ENCODE results near the gene CHD5. TPM values are rescaled to one million over a fixed set of nuclear protein-coding genes. Genes with fewer than 3 reads are reported as not detected.
A peak's percentile ranks its signal among the peaks of the same experiment; 100 is the strongest.

The CHD5 gene
- total and polyA plus RNA-seq, 2 of the 13 experiments (the other 11 are each of a cell fraction or from before 2014, with no cell fraction given) = 0.02 to 0.21 TPM

- TF ChIP-seq KLF15 (CRISPR knock-in tag; IDR thresholded peaks at IDR 0.05; ENCODE audit: borderline replicate concordance) = peak; percentile 68; the same call in 1 of the 2 replicates
- TF ChIP-seq PRMT3 (CRISPR knock-in tag; IDR thresholded peaks at IDR 0.05; ENCODE audit: borderline replicate concordance, low read depth) = peak; percentile 27; the same call in 1 of the 2 replicates
- peak; percentile 67; the same call in 1 of the 2 replicates for TF ChIP-seq ZNF639 (CRISPR knock-in tag; conservative IDR thresholded peaks at IDR 0.05)
- peak; percentile 80; the same call in 1 of the 2 replicates for TF ChIP-seq ZNF770 (CRISPR knock-in tag; IDR thresholded peaks at IDR 0.05)
- TF ChIP-seq ZBTB4 (CRISPR knock-in tag; IDR thresholded peaks at IDR 0.05; ENCODE audit: borderline replicate concordance) = no peak
- no peak for TF ChIP-seq MLLT10 (CRISPR knock-in tag; IDR thresholded peaks at IDR 0.05)
- TF ChIP-seq RAD51 (IDR thresholded peaks at IDR 0.05; ENCODE audit: borderline replicate concordance) = no peak
- peak; percentile 85 for TF ChIP-seq CREM (IDR thresholded peaks at IDR 0.05)
- no peak for TF ChIP-seq CREM (CRISPR knock-in tag; IDR thresholded peaks at IDR 0.05)
- TF ChIP-seq FLYWCH1 (CRISPR knock-in tag; IDR thresholded peaks at IDR 0.05) = 0 out of 2 replicates have a peak, but pooled peaks have one; percentile 84
- no peak; the same call in 1 of the 2 replicates for TF ChIP-seq ZNF44 (CRISPR knock-in tag; IDR thresholded peaks at IDR 0.05)
- TF ChIP-seq ZNF253 (CRISPR knock-in tag; IDR thresholded peaks at IDR 0.05; ENCODE audit: borderline replicate concordance) = peak; percentile 70; the same call in 1 of the 2 replicates
- no peak for TF ChIP-seq ATF6 (CRISPR knock-in tag; conservative IDR thresholded peaks at IDR 0.05)
- 0 out of 2 replicates have a peak, but pooled peaks have one; percentile 86 for TF ChIP-seq TBP (CRISPR knock-in tag; IDR thresholded peaks at IDR 0.05)
- TF ChIP-seq FOSL1 (CRISPR knock-in tag; IDR thresholded peaks at IDR 0.05; ENCODE audit: borderline replicate concordance) = peak; percentile 31; the same call in 1 of the 2 replicates
- peak; percentile 84; the same call in 1 of the 2 replicates for TF ChIP-seq ZNF749 (CRISPR knock-in tag; IDR thresholded peaks at IDR 0.05; ENCODE audit: borderline replicate concordance)
- TF ChIP-seq DDIT3 (CRISPR knock-in tag; IDR thresholded peaks at IDR 0.05) = no peak; the same call in 1 of the 2 replicates
Measured at GRCh38 chr1:6199298-6200187, 19.4 kb upstream of the CHD5 start, which contains the start of gene RPL22 (continued).

Data from HepG2 (cell line).